T-helper 1 cell (primary cell): Measurements from ENCODE around the gene CABLES1.
"Not testable (repeated sequence)": the region's sequence is repeated elsewhere in the genome, so short reads cannot be mapped to it uniquely, and the experiment has no call there.

Experiments
- DNase-seq, 5 donors: peaks; one replicate each; pipeline ENCODE4 v3.0.0-alpha.2; 2012 to 2020

CABLES1 gene

GRCh38 chr18:23272498-23273232, 137.4 kb downstream of the CABLES1 start:
- no peak for DNase-seq

DNA sequence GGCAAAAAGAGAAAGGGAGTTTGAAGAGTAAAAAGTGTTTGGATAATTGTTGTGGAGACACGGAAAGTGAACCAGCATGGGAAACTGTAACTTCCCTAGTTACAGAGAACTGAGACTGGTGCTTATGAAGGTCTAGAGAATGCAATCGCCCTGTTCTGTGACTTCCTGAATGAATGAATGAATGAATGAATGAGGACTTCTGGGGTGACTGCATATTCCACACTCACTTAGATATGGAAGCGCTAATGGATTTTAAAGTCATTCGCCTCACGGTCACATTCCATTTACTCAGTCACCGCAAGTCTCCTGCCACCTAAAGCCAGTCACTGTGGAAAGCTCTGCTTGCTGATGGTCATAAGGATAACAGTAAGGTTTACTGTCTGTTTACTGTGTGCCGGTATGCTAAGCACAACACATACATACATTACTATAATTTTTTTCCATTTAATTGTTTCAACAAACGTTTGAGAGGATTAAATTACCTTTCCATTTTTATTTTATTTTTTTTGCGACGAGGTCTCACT, 138.2 kb downstream of the CABLES1 start:
- DNase-seq, result no peak

DNA sequence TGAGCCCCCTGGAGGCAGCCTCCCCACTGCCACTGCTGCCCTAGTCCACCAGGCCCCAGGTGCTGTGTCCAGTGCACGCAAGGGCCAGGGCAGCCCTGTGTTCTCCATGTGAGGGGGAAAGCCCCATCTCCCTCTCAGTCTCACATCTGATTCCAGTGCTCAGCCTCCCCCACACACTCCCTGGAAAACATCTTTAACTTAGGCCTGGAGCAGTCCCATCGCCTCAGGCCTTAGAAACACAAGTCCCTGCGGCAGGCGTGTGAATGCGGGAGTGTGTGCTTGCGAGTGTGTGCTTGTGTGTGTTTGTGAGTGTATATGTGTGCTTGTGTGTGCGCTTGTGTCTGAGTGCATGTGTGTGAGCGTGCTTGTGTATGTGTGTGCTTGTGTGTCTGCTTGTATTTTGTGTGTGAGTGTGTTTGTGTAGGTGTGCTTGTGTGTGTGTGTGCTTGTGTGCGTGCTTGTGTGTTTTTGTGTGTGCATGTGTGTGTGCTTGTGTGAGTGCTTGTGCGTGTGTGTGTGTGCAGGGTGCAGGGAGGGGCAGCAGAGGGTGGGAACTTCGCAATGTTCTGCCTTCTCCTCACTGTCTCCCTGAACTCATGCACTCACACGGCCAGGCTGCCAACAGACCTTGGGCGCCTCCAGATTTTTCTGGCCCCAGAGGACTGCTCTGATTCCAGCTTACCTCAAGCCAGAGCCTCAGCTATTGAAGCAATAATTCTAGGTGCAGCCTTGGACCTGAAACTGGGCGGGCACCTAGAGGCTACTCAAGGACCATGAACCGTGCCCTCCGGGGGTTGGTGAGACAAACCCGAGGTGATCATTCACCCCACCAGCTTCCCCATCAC, 139.6 kb downstream of the CABLES1 start:
- no peak for DNase-seq

DNA sequence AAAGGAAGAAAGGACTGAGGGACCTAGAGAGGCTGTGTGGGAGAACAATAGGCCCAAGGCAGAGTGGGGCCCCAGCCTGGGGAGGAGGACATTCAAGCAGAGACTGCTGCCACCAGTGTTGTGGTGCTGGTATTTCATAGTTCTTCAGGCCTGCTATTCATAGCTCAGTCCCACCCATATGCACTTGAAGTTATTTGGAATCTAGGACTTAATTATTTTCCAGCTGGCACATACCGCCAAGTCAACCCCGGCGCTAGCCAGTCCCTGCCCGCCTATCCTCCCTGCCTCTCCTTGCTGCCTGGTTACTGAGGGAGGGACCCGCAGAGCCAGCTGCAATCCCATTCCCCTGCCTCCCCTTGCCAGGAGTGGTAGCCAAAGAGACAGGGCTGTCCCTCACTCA, 141.2 kb downstream of the CABLES1 start:
- no peak for DNase-seq

- DNase-seq, result no peak
Measured at GRCh38 chr18:23277399-23277798, 142.1 kb downstream of the CABLES1 start.

DNA sequence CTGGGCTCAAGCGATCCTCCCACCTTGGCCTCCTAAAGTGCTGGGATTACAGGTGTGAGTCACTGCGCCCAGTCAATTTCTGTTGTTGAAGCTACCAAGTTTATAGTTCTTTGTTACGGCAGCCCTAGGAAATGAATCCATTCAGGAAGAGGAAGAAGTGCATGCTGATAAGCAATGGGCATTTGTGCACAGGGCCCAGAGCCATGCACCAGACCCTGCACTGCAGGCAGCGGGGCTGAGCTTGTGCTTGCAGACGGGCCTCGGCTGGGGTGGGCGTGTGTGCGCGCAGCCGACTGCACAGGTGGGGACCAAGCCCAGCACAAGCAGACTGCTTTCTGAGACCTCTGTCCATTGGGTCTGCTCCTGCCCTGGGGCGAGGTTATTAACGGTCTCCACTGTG, 144.6 kb downstream of the CABLES1 start:
- no peak for DNase-seq

- DNase-seq, result no peak
Measured at GRCh38 chr18:23280844-23281243, 145.6 kb downstream of the CABLES1 start.

- no peak for DNase-seq
Measured at GRCh38 chr18:23281626-23282436, 146.5 kb downstream of the CABLES1 start.

DNA sequence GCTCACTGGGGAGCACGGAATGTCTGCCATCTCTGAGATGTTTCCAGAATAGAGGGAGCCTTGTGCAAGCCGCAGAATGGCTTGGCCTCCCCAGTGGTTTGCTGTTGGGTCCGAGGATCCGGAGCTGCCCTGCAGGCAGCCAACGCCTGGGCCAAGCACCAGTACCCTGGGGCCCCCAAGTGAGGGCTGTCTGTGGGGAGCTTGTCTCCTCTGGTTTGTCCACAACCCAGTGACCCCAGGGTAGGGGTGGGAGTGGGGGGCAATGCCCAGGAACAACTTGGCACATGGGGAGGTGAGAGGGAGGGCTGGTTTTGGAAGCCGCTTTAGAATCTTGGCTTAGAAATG, 147.1 kb downstream of the CABLES1 start:
- no peak for DNase-seq

GRCh38 chr18:23283916-23284430, 148.7 kb downstream of the CABLES1 start:
- DNase-seq, result no peak

GRCh38 chr18:23284629-23285028, 149.3 kb downstream of the CABLES1 start:
- DNase-seq, result no peak

DNA sequence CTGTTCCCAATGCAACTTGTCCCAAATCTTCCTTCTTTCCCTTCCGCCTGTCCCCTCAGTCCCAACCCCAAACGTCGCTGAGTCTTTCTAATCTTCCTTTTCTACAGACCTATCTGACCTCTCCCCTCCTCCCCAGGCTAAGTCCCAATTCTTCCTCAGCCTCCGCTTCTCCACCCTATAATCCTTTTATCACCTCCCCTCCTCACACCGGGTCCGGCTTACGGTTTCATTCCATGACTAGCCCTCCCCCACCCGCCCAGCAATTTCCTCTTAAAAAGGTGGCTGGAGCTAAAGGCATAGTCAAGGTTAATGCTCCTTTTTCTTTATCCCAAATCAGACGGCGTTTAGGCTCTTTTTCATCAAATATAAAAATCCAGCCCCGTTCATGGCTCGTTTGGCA, 150.3 kb downstream of the CABLES1 start:
- DNase-seq, result not testable (repeated sequence)

DNA sequence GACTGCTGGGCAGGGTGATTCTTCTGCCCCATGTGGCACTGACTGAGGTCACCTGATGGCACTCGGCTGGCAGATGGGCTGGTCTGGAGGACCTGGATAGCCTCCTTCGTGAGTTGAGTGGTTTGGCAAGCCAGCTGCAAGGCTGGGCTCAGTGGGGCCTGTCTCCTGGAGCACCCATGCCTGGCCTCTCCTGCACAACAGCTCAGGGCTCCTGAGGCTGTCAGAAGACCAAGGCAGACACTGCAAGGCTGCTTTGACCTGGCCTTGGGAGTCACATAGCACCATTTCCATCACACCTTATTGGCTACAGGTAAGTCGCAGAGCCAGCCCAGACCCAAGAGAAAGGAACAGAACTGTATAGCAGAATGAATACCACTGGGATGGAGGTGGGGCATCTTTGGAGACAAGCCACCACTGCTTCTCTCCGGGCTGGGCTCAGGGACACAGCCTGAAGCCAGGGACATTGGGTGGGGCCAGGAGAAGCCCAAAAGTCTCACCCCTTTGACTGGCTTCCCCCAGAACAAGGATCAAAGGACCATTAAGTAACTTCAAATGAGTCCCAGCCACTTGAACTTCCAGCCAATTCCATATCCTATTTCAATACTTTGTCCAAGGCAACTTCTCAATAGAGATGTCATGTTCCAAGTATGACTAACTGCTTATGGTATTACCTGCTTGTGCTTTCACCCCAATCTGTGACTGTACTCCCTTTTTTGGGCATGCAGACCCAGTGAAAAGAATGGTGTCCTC, 156.3 kb downstream of the CABLES1 start:
- no peak for DNase-seq

DNA sequence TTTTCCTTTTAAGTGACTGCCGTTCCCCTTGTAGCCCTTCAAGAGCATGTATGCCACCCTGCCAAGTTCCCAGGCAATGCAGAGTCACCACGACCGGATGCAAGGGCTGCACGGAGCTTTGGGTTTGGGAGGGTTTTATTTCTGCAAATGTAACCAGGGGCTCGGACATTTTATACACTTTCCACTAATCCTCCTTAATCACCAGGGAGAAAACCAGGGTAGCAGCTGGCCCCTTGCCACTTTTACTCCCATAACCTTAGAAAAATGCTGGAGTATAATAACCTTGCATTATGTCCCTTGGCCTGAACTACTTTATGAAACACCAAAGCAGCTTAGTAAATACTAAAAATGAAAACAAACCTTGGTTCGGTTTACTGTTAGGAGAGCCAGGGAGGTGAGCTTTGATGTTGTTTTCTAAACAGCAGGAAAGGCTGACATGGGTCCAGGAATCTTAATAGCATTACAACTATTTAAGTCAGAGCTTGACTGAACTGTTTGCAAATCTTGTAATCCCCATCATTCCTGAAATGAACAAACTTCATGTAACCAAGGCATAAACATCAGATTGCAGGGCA, 165.0 kb downstream of the CABLES1 start:
- DNase-seq, result no peak

- DNase-seq, result no peak
Measured at GRCh38 chr18:23301972-23302371, 166.7 kb downstream of the CABLES1 start.

DNA sequence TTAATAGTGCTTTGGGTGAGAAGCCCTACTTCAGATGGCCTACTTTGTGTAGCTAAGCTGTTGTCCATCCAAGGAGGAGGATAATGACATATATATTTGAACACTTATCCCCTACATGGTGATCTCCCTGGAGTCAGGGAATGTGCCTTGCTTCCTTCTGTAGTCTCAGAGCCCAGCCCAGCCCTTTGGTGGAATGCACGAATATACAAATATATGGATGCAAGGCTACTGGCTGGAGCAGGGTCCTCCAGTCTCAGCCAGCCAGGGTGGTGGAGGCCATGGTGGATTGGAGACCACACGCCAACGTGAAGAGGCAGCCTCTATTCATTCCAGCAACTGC, 167.2 kb downstream of the CABLES1 start:
- no peak for DNase-seq

- no peak for DNase-seq
Measured at GRCh38 chr18:23302851-23303527, 167.7 kb downstream of the CABLES1 start.

GRCh38 chr18:23306822-23307221, 171.5 kb downstream of the CABLES1 start:
- peak in 1 of 5 donors; percentile 12 for DNase-seq

DNA sequence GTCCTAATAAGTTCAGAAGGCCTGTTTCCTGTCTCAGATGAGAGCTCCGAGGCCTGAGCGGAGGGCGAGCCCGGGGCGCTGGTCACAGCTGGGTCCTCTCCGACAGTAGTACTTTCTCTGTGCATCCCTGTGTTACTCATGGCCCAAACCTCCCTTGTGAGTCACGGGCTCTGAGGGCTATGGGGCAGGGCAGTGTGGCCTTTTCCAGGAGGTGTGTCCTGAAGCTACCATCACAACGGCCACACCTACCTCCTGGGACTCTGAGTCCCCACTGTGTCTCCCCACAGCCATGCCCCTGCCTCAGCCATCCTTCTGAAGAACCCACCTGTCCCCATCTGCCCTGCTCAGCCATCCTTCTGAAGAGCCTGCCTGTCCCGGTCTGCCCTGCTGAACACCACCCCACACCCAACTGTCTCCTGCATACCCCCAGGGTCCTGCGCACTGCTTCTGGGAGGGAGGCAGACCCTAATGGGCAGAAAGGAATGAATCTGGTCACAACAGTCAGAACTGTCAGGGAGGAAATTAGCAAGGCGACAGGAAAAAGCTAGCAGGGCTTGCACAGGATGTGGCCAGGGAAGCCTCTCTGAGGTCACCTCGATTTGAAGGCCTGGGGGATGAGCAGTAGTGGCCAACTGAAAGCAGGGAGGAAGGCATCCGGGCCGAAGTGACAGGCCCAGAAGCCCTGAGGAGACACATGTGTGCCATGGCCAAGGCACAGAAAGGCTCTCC, 172.4 kb downstream of the CABLES1 start:
- peak in 1 of 5 donors; percentile 83 for DNase-seq
